HG02973 (cell line): Measurements from ENCODE around the gene SMC6.

ENCODE experiments used
- ATAC-seq: cut with Tn5 transposase; IDR thresholded peaks from one replicate; pipeline ENCODE4 v1.9.1; 2021; ENCODE audit warnings: moderate library complexity; ENCODE audit not compliant: unreplicated experiment

The SMC6 gene, protein sequence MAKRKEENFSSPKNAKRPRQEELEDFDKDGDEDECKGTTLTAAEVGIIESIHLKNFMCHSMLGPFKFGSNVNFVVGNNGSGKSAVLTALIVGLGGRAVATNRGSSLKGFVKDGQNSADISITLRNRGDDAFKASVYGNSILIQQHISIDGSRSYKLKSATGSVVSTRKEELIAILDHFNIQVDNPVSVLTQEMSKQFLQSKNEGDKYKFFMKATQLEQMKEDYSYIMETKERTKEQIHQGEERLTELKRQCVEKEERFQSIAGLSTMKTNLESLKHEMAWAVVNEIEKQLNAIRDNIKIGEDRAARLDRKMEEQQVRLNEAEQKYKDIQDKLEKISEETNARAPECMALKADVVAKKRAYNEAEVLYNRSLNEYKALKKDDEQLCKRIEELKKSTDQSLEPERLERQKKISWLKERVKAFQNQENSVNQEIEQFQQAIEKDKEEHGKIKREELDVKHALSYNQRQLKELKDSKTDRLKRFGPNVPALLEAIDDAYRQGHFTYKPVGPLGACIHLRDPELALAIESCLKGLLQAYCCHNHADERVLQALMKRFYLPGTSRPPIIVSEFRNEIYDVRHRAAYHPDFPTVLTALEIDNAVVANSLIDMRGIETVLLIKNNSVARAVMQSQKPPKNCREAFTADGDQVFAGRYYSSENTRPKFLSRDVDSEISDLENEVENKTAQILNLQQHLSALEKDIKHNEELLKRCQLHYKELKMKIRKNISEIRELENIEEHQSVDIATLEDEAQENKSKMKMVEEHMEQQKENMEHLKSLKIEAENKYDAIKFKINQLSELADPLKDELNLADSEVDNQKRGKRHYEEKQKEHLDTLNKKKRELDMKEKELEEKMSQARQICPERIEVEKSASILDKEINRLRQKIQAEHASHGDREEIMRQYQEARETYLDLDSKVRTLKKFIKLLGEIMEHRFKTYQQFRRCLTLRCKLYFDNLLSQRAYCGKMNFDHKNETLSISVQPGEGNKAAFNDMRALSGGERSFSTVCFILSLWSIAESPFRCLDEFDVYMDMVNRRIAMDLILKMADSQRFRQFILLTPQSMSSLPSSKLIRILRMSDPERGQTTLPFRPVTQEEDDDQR

GRCh38 chr2:17753803-17754663 is at the start of gene SMC6, which contains the start of gene GEN1:
TSS of gene SMC6 (minus strand) at chr2:17753810. CDS start at chr2:17745946, 7,864 bp downstream.
TSS of gene GEN1 (plus strand) at chr2:17754138. CDS start at chr2:17759944, 5,806 bp downstream.
- peak; percentile 60 for ATAC-seq

DNA sequence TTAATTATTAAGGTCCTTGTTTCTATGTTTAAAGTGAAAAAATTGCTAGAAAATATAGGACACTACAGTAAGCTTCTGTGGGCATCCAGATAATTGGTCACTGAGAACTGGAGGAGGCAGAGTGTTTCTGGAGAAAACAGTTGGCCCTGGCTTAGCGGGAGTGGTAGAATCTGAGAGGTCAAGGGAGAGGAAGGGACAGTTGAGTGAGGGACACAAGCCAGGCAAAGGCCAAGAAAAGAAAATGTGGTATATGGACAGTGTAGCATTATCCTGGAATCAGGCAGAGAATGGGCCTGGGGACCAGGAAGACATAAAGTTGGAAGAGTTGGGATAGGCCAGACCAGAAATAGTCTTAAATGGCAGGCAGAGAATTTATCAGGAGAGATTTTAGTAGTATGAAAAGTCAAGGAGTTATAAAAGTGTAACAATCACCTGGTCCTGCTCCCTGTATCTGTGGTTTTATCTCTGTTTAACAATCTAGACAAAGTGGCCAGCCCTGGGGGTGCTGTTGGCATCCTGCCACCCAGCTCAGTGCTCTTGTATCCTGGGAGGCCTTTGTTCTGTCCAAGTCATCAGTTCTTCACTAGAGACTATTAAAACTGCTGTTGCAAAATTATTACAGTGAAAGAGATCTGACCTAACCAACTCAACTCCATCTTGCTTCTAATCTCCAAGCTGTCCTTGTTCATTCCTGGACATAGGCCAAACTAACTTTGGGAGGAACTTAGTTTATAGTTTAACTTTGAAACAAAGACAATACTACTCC is 47.3 kb upstream of the SMC6 start:
- ATAC-seq, result no peak

- no peak for ATAC-seq
Observed at GRCh38 chr2:17800219-17800618, 46.6 kb upstream of the SMC6 start.

DNA sequence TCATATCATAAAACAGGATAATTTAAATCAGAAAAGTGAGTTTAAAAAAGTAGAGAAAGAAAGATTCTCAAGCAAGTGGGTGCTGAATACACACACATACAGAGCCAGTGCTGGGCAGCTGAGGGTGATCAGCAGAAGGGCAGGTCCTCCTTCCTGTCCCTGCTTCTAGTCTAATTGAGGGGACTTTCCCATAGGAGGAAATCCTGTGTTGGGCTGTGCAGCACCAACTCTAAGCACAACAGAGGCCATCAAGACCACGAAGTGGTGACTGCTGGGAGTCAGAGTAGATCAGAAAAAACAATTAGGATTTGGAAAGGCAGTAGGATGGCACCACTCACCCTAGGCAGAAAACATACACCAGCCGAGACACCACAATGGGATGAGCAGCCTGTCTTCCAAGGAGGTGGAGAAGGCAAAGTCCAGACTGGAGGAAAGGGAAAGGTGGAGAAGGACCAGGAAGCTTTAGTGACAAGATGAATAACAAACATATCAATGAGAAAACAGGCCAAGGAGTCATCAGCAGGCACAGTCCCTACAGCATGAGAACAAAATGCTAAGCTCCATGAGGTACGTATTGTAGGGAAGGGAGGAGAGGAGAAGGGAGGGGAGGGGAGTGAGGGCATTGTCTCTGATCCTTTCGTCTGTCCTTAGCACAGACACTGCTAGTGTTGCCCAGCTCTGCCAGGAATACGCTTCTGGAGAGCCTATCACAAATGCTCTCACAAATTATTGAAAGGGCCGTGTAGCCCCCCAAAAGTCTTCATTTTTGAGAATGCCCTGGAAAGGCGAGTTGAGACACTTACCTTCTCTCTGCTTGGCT is 45.9 kb upstream of the SMC6 start:
- no peak for ATAC-seq

DNA sequence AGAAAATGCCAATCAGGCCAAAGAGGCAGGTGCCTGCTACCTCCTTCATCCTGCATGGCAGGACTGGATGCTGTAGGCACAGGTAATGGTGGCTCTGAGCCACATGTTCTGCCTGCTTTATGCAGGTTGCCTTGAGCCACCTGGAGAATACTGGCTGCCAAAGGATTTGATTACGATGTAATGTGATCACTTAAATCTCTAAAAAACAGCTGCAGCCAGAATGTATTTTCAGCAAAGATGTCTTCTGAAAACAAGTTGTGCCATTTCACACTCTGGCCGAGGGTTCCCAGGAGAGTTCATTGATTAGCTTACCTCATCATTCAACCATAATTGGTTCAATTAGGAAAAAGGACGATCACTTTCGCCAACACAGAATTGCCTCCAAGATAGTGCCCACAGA is 44.7 kb upstream of the SMC6 start:
- no peak for ATAC-seq

DNA sequence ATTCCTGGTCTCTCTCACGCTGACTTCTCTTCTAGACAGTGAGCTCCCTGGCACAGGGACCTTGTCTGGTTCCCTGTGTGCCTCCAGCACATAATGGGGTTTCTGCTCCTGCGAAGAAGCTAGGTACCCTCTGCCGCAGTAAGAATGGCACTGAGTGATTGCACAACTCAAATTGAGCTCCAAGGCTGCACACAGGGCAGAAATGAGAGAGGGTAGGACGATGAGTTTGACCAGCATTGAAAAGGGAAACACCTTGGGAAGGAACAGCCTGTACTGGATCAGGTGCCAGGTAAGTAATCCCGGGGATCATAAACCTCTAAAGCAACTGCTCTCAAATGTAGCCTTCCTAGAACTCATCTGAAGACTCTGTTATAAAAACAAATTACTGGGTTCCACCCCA is 41.7 kb upstream of the SMC6 start:
- no peak for ATAC-seq

DNA sequence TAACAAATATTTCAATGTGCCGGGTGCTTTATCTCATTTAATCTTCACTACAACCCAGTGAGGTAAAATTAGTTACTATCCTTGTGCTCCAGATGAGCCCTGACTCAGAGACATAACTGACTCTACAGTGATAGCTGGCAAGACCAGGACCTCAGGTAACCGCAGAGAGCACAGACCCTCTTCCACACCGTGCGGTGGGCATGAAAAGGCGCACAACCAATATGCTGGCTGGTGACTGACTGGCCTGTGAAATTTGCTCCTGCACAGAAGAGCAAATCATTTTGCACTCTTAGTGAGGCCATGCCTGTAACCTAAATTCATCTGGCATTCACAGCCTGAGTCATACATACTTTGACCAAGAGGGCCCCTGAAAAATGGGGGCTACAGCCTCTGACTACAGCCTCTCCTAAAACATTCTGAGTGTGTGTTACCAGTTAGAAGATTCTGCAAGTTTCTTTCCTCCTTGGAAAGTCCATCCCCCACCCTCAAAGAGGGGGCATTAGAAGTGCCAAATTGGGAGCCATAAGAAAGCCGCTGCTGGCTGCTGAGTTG is 40.3 kb upstream of the SMC6 start:
- ATAC-seq, result no peak

DNA sequence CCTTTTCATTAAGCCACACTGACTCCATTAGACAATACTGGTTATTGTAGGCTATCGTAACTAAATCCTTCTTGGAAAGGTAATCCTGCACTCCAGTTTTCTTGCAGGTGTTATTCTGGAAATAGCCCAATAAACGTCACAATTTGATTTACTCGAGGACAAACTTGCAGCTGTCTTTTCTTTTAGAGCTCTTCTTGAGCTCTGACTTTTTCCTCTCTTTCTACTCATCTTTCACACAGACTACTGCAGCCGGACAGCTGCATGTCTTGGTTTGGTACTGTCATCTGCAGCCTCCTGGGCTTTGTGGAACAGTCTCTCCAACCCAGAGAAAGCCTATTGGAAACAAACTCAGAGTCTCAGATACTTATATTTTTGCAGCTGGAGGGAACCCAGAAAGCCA is 39.7 kb upstream of the SMC6 start:
- ATAC-seq, result no peak

DNA sequence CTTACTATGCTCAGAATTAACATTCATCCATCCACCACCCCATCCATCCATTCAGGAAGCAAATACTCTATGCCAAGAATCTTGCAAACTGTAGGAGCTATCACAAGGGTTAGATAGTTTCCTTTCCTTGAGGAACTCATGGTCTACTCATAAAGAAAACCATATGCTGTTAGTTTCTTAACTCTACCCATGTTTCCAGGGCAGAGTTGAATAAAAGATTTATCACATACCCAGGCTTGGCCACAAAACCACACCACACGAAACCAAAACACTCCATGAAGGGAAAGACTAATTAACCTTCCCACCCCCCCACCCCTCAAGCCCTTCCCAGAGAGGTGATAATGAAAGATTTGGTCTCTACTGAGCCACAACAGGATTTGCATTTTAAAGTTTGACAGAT is 38.9 kb upstream of the SMC6 start:
- ATAC-seq, result no peak

GRCh38 chr2:17791817-17792130 is 38.2 kb upstream of the SMC6 start:
- ATAC-seq, result no peak

DNA sequence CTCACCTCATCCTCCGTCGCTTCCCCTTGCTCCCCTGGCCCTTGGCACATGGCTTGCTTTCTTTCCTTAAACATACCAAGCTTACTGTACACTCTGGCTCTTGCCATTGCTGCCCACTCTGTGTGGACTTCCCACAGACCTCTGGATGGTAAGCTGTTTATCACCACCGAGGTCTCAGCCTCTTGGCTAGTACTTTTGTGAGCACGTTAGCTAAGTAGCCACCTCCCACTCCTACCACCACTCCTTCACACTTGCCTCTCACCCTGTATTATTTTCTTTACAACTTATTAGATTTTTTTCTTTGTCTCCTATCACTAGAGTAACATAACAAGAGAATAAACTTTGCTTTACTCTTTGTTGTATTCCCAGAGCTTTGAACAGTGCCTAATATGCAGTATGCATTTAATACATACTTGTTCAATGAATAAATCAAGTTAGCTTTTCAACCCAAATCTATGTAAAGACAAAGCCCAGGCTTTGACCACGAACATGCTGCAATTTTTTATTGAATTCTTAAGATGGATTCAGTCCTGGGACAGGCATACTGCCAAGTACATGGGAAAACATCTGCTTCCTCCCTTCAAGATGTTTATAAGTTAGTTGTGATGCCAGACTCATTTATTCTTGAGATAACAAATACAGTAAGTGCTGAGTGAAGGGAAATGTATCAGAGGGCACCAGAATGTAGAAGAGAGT is 37.7 kb upstream of the SMC6 start:
- ATAC-seq, result no peak

GRCh38 chr2:17790536-17790935 is 36.9 kb upstream of the SMC6 start:
- no peak for ATAC-seq

DNA sequence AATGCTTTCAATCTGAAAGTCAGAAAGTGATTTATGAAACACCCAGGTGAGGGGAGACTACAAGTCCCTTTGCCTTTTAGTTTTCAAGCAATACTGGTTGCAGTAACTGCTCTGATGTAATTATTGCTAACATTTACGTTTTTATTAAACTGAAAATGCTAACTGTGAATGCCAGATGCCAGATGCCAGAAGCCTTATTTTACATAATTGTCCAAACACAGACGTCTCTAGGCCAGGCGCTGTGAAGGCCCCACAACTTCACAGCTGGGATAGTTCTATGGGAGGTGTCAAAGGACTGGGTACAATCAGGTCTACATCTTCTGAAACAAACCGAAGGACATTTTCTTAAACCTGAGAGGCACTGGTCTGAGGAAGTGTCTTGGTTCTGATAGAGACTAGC is 35.2 kb upstream of the SMC6 start:
- no peak for ATAC-seq

DNA sequence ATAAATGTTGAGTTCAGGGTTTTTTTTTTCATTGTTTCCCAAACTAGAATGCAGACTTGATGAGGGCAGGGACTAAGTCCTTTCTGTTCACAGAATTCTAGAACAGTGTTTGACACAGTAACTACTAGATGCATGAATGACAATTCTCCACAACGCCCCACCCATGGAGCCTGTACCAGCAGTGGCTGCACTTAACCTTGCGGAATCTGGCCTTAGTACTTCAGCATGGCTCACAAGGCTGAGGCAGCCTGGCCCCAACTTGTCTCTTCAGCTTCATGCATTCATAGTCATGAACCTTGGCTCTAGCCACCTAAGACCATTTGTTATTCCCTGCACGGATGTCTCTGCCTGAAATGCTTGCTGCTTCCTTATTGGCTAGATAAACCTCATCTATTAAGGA is 33.1 kb upstream of the SMC6 start:
- no peak for ATAC-seq

GRCh38 chr2:17781482-17781881 is 27.9 kb upstream of the SMC6 start:
- no peak for ATAC-seq

DNA sequence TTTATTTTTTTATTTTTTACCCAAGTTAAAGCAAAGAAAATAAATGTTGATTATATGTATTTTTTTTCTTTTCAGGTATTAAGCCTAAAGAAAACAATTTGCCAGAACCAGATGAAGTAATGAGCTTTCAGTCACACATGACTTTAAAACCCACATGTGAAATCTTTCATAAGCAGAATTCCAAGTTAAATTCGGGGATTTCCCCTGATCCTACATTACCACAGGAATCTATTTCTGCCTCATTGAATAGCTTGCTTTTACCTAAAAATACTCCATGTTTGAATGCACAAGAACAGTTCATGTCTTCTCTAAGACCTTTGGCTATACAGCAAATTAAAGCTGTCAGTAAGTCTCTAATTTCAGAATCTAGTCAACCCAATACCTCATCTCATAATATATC is 26.9 kb upstream of the SMC6 start:
- ATAC-seq, result no peak

- ATAC-seq, result no peak
Observed at GRCh38 chr2:17772532-17772931, 18.9 kb upstream of the SMC6 start.

DNA sequence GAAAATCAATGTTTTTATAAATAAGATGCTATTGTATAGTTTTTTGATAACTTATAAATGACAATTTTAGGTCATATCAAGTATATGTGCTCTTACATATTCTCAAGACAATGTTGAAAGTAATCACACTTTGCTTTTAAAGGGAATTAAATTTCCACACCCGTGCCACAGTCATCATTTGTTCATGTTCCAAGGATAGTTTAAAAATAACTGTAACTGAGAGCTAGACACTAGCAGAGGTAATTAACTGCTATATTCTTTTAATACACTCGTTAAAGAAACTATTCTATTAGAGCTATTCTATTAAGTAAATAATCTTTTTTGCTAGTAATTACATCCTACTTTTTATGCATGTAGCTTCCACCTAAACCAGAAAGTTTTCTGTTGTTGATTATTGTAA is 18.3 kb upstream of the SMC6 start:
- ATAC-seq, result no peak
